Measurements from ENCODE around the gene ENDOV. TPM values are rescaled to one million over a fixed set of nuclear protein-coding genes. Genes with fewer than 3 reads are reported as not detected.

The ENDOV gene
- total RNA-seq, 1 donor from 2014 or later = 9.7 TPM

- Mint-ChIP-seq H3K27ac (no peak overlapping the region), H3K4me1 (peaks cover 4% of the 10 kb centered on the region), H3K4me3 (no peak overlapping the region), H3K9me3 (no peaks in the 10 kb centered on the region), H3K36me3 (no peaks in the 10 kb centered on the region), H3K27me3 (ENCODE audit: insufficient read depth, low read depth) (peaks cover 2% of the 10 kb centered on the region)
- Histone ChIP-seq H3K4me3 (no peak overlapping the region), H3K36me3 (no peaks in the 10 kb centered on the region), H3F3A (ENCODE audit: low read depth) (no peaks in the 10 kb centered on the region), H2AFZ (replicated peaks) (no peak overlapping the region), H3K9ac (no peak overlapping the region), H3K27ac (no peak overlapping the region), H4K20me1 (ENCODE audit: low read depth) (peaks cover 4% of the 10 kb centered on the region), H3K4me2 (no peak overlapping the region), H3K79me2 (ENCODE audit: low read depth) (no peaks in the 10 kb centered on the region), H3K27me3 (no peaks in the 10 kb centered on the region), H3K4me1 (peaks cover 13% of the 10 kb centered on the region), H3K9me3 (ENCODE audit: low read depth) (no peaks in the 10 kb centered on the region)
- DNase-seq (ENCODE audit: low spot score) = peak; percentile 37
- no peak for TF ChIP-seq EZH2 (IDR thresholded peaks at IDR 0.05)
- no peak for TF ChIP-seq EZH2phosphoT487 (IDR thresholded peaks at IDR 0.05)
- TF ChIP-seq CTCF (IDR thresholded peaks at IDR 0.05) = no peak
These were observed 10.2 kb downstream of the ENDOV start for GRCh38 chr17:80424878-80425765.

GRCh38 chr17:80425835-80426426, 11.0 kb downstream of the ENDOV start:
- H3K4me3 Mint-ChIP-seq = no peak overlapping the region
- H3K27me3 Mint-ChIP-seq (ENCODE audit: insufficient read depth, low read depth) = peaks cover 2% of the 10 kb centered on the region
- no peaks in the 10 kb centered on the region for H3K27me3 ChIP-seq
- no peak overlapping the region for H3K27ac ChIP-seq
- H3K4me1 ChIP-seq = peaks cover 13% of the 10 kb centered on the region
- TF ChIP-seq EZH2 (IDR thresholded peaks at IDR 0.05) (no peak), EZH2phosphoT487 (IDR thresholded peaks at IDR 0.05) (no peak), CTCF (IDR thresholded peaks at IDR 0.05) (no peak)
- peaks cover 4% of the 10 kb centered on the region for H4K20me1 ChIP-seq (ENCODE audit: low read depth)
- peaks cover 4% of the 10 kb centered on the region for H3K4me1 Mint-ChIP-seq
- H3K4me2 ChIP-seq = no peak overlapping the region
- no peaks in the 10 kb centered on the region for H3K36me3 ChIP-seq
- no peak overlapping the region for H2AFZ ChIP-seq (replicated peaks)
- H3K9me3 Mint-ChIP-seq = no peaks in the 10 kb centered on the region
- H3K27ac Mint-ChIP-seq = no peak overlapping the region
- H3K9ac ChIP-seq = no peak overlapping the region
- no peaks in the 10 kb centered on the region for H3K9me3 ChIP-seq (ENCODE audit: low read depth)
- H3K36me3 Mint-ChIP-seq = no peaks in the 10 kb centered on the region
- H3K79me2 ChIP-seq (ENCODE audit: low read depth) = no peaks in the 10 kb centered on the region
- H3K4me3 ChIP-seq = no peak overlapping the region
- no peaks in the 10 kb centered on the region for H3F3A ChIP-seq (ENCODE audit: low read depth)
- DNase-seq (ENCODE audit: low spot score) = no peak

- Histone ChIP-seq H3K9ac (no peak overlapping the region), H3K27me3 (no peaks in the 10 kb centered on the region), H4K20me1 (ENCODE audit: low read depth) (peaks cover 4% of the 10 kb centered on the region), H3K9me3 (ENCODE audit: low read depth) (no peaks in the 10 kb centered on the region), H3K4me3 (no peak overlapping the region), H3K4me1 (peaks cover 13% of the 10 kb centered on the region), H3F3A (ENCODE audit: low read depth) (no peaks in the 10 kb centered on the region), H3K4me2 (no peak overlapping the region), H3K36me3 (no peaks in the 10 kb centered on the region), H3K79me2 (ENCODE audit: low read depth) (no peaks in the 10 kb centered on the region), H3K27ac (no peak overlapping the region), H2AFZ (replicated peaks) (no peak overlapping the region)
- peak; percentile 91 for DNase-seq (ENCODE audit: low spot score)
- TF ChIP-seq EZH2phosphoT487 (IDR thresholded peaks at IDR 0.05) = no peak
- peak; percentile 96 for TF ChIP-seq CTCF (IDR thresholded peaks at IDR 0.05)
- TF ChIP-seq EZH2 (IDR thresholded peaks at IDR 0.05) = no peak
- no peak overlapping the region for H3K4me3 Mint-ChIP-seq
- no peaks in the 10 kb centered on the region for H3K36me3 Mint-ChIP-seq
- peaks cover 2% of the 10 kb centered on the region for H3K27me3 Mint-ChIP-seq (ENCODE audit: insufficient read depth, low read depth)
- H3K27ac Mint-ChIP-seq = no peak overlapping the region
- no peaks in the 10 kb centered on the region for H3K9me3 Mint-ChIP-seq
- H3K4me1 Mint-ChIP-seq = peaks cover 4% of the 10 kb centered on the region
These were observed 11.8 kb downstream of the ENDOV start for GRCh38 chr17:80426671-80427326.
